Heart left ventricle (tissue), 13 donors: ENCODE data around the gene TPRN.

Experiments used
- CTCF ChIP-seq, 12 donors: fragments of 200-600 bp; sonication (generic) in 4 of 12; IDR thresholded peaks; one replicate each; pipeline versions ENCODE4 v1.5.0 to v1.8.0; 2018 to 2022; ENCODE audit warnings: antibody characterized with exemption in 12 of 12, mild to moderate bottlenecking in 5 of 12
- POLR2A ChIP-seq, 2 donors: fragments of 450-650 bp; IDR thresholded peaks; one replicate each; pipeline ENCODE4 v1.6.1; 2017; ENCODE audit warnings: antibody characterized with exemption in 2 of 2, mild to moderate bottlenecking in 2 of 2, moderate library complexity in 2 of 2
- donor health status: ischemic (EF 13 %, LVEDD 7.1; RV severe dilation, severe dysfunction).
- donor health status: DM: no; HTN: yes; CAD: no.
- donor health status: DM: no; HTN: no; CAD: no.
- donor health status: ischemic (EF 25% LVEDD 6.9; RV normal size, moderate dysfunction).
- donor health status: ischemic (EF 25% LVEDD 5.7; RV mildly dilated, moderate dysfunction).
- donor health status: ischemic (EF 35%, LVEDD 5.7; RV mildly dilated, moderate dysfunction).
- donor health status: nonischemic (EF 11% LVEDD 7.7; RV severe dilation, severe dysfunction).
- donor health status: DM: yes; HTN: yes; CAD: no.
- donor health status: PGD.
- donor health status: ischemic (EF 29% LVEDD 5.4; RV normal size, mild dysfunction).
- donor health status: nonischemic (EF 23%, LVEDD 6.1; RV moderate dilation, normal function).

DNA sequence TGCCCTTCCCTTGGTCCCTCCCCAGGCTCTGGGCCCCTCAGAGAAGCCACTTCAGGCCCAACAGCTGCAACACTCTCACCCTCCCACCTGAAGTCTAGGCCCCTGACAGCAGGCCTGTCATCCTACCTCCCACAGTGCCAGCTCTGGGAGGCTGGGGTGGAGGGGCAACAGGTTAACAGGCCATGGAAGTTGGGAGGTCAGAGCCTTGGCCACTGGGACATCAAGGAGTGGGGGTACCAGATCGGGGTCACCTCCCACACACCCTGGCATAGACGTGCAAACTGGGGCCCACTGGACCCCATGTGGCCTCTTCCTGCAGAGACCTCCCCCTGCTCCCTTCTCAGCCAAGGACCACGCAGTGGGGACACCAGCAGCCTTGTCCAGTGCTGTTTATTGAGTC lies 9.3 kb downstream of the TPRN start:
- no peak for TF ChIP-seq CTCF (IDR thresholded peaks at IDR 0.05)
- TF ChIP-seq POLR2A (IDR thresholded peaks at IDR 0.05), result no peak
